Activated CD8-positive, alpha-beta memory T cell treated with anti-CD3 and anti-CD28 coated beads, Interleukin-2, amount 10 ng/mL, durations not matched to agents 7 days and 5 days (primary cell): Measurements from ENCODE around the gene FAM163A. TPM values are rescaled to one million over a fixed set of nuclear protein-coding genes. Genes with fewer than 3 reads are reported as not detected.
"Not testable (repeated sequence)": the region's sequence is repeated elsewhere in the genome, so short reads cannot be mapped to it uniquely, and the experiment has no call there.

Experiments used
- ATAC-seq: fragments of 150-1000 bp; cut with Tn5 transposase; one replicate; pipeline ENCODE4 v1.10.0; 2021; ENCODE audit warnings: moderate library complexity
- CTCF ChIA-PET: fragments of 350-600 bp; sonication (Branson Sonifier 250); formaldehyde crosslinking; loops from one replicate; lab custom pipeline; 2021; ENCODE audit warnings: antibody characterized with exemption; lab: Charles Lee
- DNase-seq: peaks from one replicate; pipeline ENCODE4 v3.0.0-alpha.2; 2020
- H3K27ac Mint-ChIP-seq: one replicate; pipeline ENCODE4 v1.8.0; 2021; ENCODE audit warnings: mild to moderate bottlenecking, mixed read lengths
- H3K27me3 Mint-ChIP-seq: one replicate; pipeline ENCODE4 v1.8.0; 2021; ENCODE audit warnings: mixed read lengths
- H3K36me3 Mint-ChIP-seq: one replicate; pipeline ENCODE4 v1.8.0; 2021; ENCODE audit warnings: mild to moderate bottlenecking, mixed read lengths
- H3K4me1 Mint-ChIP-seq: one replicate; pipeline ENCODE4 v1.8.0; 2021; ENCODE audit warnings: mixed read lengths
- H3K4me3 Mint-ChIP-seq: one replicate; pipeline ENCODE4 v1.8.0; 2021; ENCODE audit warnings: mild to moderate bottlenecking, moderate library complexity, mixed read lengths
- H3K9me3 Mint-ChIP-seq: one replicate; pipeline ENCODE4 v1.8.0; 2022; ENCODE audit warnings: low read depth, mixed read lengths
- total RNA-seq, 2 experiments: library from RNA; stranded (reverse); gene quantifications; one replicate each; pipeline ENCODE4 v1.2.3, GENCODE V29; 2021

Gene FAM163A
- total RNA-seq, 2 experiments from 2014 or later, result not detected

- DNase-seq (no peak), ATAC-seq (no peak)
- Mint-ChIP-seq H3K27me3 (peaks cover 25% of the 10 kb centered on the region), H3K4me1 (no peaks in the 10 kb centered on the region), H3K36me3 (no peaks in the 10 kb centered on the region), H3K27ac (no peak overlapping the region), H3K4me3 (no peak overlapping the region), H3K9me3 (no peaks in the 10 kb centered on the region)
- CTCF ChIA-PET, result no interaction called here
These were observed 41.9 kb downstream of the FAM163A start for GRCh38 chr1:179785031-179785431.

- DNase-seq (no peak), ATAC-seq (no peak)
- H3K27me3 Mint-ChIP-seq, result peaks cover 25% of the 10 kb centered on the region
- CTCF ChIA-PET, result no interaction called here
- no peaks in the 10 kb centered on the region for H3K9me3 Mint-ChIP-seq
- no peaks in the 10 kb centered on the region for H3K36me3 Mint-ChIP-seq
- no peak overlapping the region for H3K27ac Mint-ChIP-seq
- H3K4me3 Mint-ChIP-seq, result no peak overlapping the region
- H3K4me1 Mint-ChIP-seq, result no peaks in the 10 kb centered on the region
These were observed 42.6 kb downstream of the FAM163A start for GRCh38 chr1:179785728-179786127.

- ATAC-seq, result no peak
- H3K9me3 Mint-ChIP-seq, result no peaks in the 10 kb centered on the region
- H3K27me3 Mint-ChIP-seq, result peaks cover 22% of the 10 kb centered on the region
- CTCF ChIA-PET, result no interaction called here
- no peak overlapping the region for H3K27ac Mint-ChIP-seq
- DNase-seq, result no peak
- no peaks in the 10 kb centered on the region for H3K36me3 Mint-ChIP-seq
- H3K4me3 Mint-ChIP-seq, result no peak overlapping the region
- H3K4me1 Mint-ChIP-seq, result no peaks in the 10 kb centered on the region
These were observed 44.0 kb downstream of the FAM163A start for GRCh38 chr1:179786815-179787685.

GRCh38 chr1:179788259-179788658 is 45.2 kb downstream of the FAM163A start:
- Mint-ChIP-seq H3K36me3 (no peaks in the 10 kb centered on the region), H3K4me1 (no peaks in the 10 kb centered on the region), H3K27me3 (peaks cover 22% of the 10 kb centered on the region), H3K27ac (no peak overlapping the region), H3K4me3 (no peak overlapping the region), H3K9me3 (no peaks in the 10 kb centered on the region)
- DNase-seq (no peak), ATAC-seq (no peak)
- CTCF ChIA-PET, result interaction anchor here (1.4 kb wide), 1 partner anchor 27 kb away, joined by 5 read pairs; no protein-coding TSS in a partner anchor

- CTCF ChIA-PET, result interaction anchor here (1.2 kb wide), 1 partner anchor 17 kb away, joined by 5 read pairs; no protein-coding TSS in a partner anchor
- Mint-ChIP-seq H3K4me3 (no peak overlapping the region), H3K9me3 (no peaks in the 10 kb centered on the region), H3K27ac (no peak overlapping the region), H3K4me1 (no peaks in the 10 kb centered on the region), H3K36me3 (no peaks in the 10 kb centered on the region), H3K27me3 (peaks cover 6% of the 10 kb centered on the region)
- no peak for ATAC-seq
- DNase-seq, result no peak
These were observed 50.2 kb downstream of the FAM163A start for GRCh38 chr1:179793281-179793680.

- ATAC-seq (no peak), DNase-seq (no peak)
- no peaks in the 10 kb centered on the region for H3K36me3 Mint-ChIP-seq
- CTCF ChIA-PET, result no interaction called here
- no peak overlapping the region for H3K27ac Mint-ChIP-seq
- no peak overlapping the region for H3K4me3 Mint-ChIP-seq
- H3K9me3 Mint-ChIP-seq, result no peaks in the 10 kb centered on the region
- H3K4me1 Mint-ChIP-seq, result no peaks in the 10 kb centered on the region
- H3K27me3 Mint-ChIP-seq, result peaks cover 2% of the 10 kb centered on the region
These were observed 51.1 kb downstream of the FAM163A start for GRCh38 chr1:179794146-179794545.

GRCh38 chr1:179794669-179795068 is 51.6 kb downstream of the FAM163A start:
- Mint-ChIP-seq H3K4me3 (no peak overlapping the region), H3K36me3 (no peaks in the 10 kb centered on the region), H3K4me1 (no peaks in the 10 kb centered on the region), H3K9me3 (no peaks in the 10 kb centered on the region), H3K27ac (no peak overlapping the region), H3K27me3 (peaks cover 2% of the 10 kb centered on the region)
- DNase-seq, result no peak
- no peak for ATAC-seq
- CTCF ChIA-PET, result no interaction called here

- no peaks in the 10 kb centered on the region for H3K4me1 Mint-ChIP-seq
- H3K27ac Mint-ChIP-seq, result no peak overlapping the region
- H3K9me3 Mint-ChIP-seq, result no peaks in the 10 kb centered on the region
- H3K36me3 Mint-ChIP-seq, result no peaks in the 10 kb centered on the region
- H3K27me3 Mint-ChIP-seq, result peaks cover 2% of the 10 kb centered on the region
- ATAC-seq (no peak), DNase-seq (no peak)
- CTCF ChIA-PET, result interaction anchor here (2.8 to 4.4 kb wide), 3 partner anchors 11 to 92 kb away, joined by 11 to 26 read pairs (median 12); no protein-coding TSS in a partner anchor
- H3K4me3 Mint-ChIP-seq, result no peak overlapping the region
These were observed 55.2 kb downstream of the FAM163A start for GRCh38 chr1:179798213-179798863.

- H3K4me1 Mint-ChIP-seq, result no peaks in the 10 kb centered on the region
- CTCF ChIA-PET, result interaction anchor here (2.8 to 4.4 kb wide), 3 partner anchors 11 to 92 kb away, joined by 11 to 26 read pairs (median 12); no protein-coding TSS in a partner anchor
- no peak for DNase-seq
- H3K27ac Mint-ChIP-seq, result no peak overlapping the region
- H3K9me3 Mint-ChIP-seq, result no peaks in the 10 kb centered on the region
- H3K27me3 Mint-ChIP-seq, result peaks cover 2% of the 10 kb centered on the region
- H3K36me3 Mint-ChIP-seq, result no peaks in the 10 kb centered on the region
- ATAC-seq, result no peak
- no peak overlapping the region for H3K4me3 Mint-ChIP-seq
These were observed 55.9 kb downstream of the FAM163A start for GRCh38 chr1:179798864-179799516.

- no peaks in the 10 kb centered on the region for H3K36me3 Mint-ChIP-seq
- no peak overlapping the region for H3K4me3 Mint-ChIP-seq
- no peaks in the 10 kb centered on the region for H3K9me3 Mint-ChIP-seq
- H3K27ac Mint-ChIP-seq, result no peak overlapping the region
- CTCF ChIA-PET, result interaction anchor here (1.9 to 2.9 kb wide), 2 partner anchors 10 to 14 kb away, joined by 10 to 13 read pairs; no protein-coding TSS in a partner anchor
- DNase-seq, result no peak
- no peaks in the 10 kb centered on the region for H3K4me1 Mint-ChIP-seq
- H3K27me3 Mint-ChIP-seq, result peaks cover under 1% of the 10 kb centered on the region
- ATAC-seq, result no peak
These were observed 57.4 kb downstream of the FAM163A start for GRCh38 chr1:179800481-179800880.

- H3K4me1 Mint-ChIP-seq, result no peaks in the 10 kb centered on the region
- H3K4me3 Mint-ChIP-seq, result no peak overlapping the region
- H3K27me3 Mint-ChIP-seq, result peaks cover 2% of the 10 kb centered on the region
- no peak overlapping the region for H3K27ac Mint-ChIP-seq
- DNase-seq, result no peak
- ATAC-seq, result no peak
- H3K9me3 Mint-ChIP-seq, result no peaks in the 10 kb centered on the region
- CTCF ChIA-PET, result interaction anchor here (2.9 kb wide), 1 partner anchor 12 kb away, joined by 13 read pairs; no protein-coding TSS in a partner anchor
- no peaks in the 10 kb centered on the region for H3K36me3 Mint-ChIP-seq
These were observed 60.0 kb downstream of the FAM163A start for GRCh38 chr1:179803104-179803503.

GRCh38 chr1:179803918-179804317 is 60.8 kb downstream of the FAM163A start:
- CTCF ChIA-PET, result interaction anchor here (2.3 kb wide), 1 partner anchor 11 kb away, joined by 14 read pairs; no protein-coding TSS in a partner anchor
- DNase-seq (no peak), ATAC-seq (no peak)
- H3K36me3 Mint-ChIP-seq, result no peaks in the 10 kb centered on the region
- no peaks in the 10 kb centered on the region for H3K4me1 Mint-ChIP-seq
- no peak overlapping the region for H3K4me3 Mint-ChIP-seq
- no peak overlapping the region for H3K27ac Mint-ChIP-seq
- peaks cover 2% of the 10 kb centered on the region for H3K27me3 Mint-ChIP-seq
- H3K9me3 Mint-ChIP-seq, result no peaks in the 10 kb centered on the region

- CTCF ChIA-PET, result interaction anchor here (2.3 kb wide), 1 partner anchor 10 kb away, joined by 14 read pairs; no protein-coding TSS in a partner anchor
- H3K9me3 Mint-ChIP-seq, H3K27ac Mint-ChIP-seq, H3K4me3 Mint-ChIP-seq, H3K4me1 Mint-ChIP-seq, DNase-seq, ATAC-seq, H3K27me3 Mint-ChIP-seq, H3K36me3 Mint-ChIP-seq: not testable (repeated sequence)
These were observed 61.3 kb downstream of the FAM163A start for GRCh38 chr1:179804417-179804816.
